ENCODE data around the gene UNC93B1.
A peak's percentile ranks its signal among the peaks of the same experiment; 100 is the strongest.

The UNC93B1 gene

GRCh38 chr11:68030318-68031143 is 26.6 kb upstream of the UNC93B1 start, which contains the start of gene NDUFS8:
Gene NDUFS8, plus strand, starts transcription at chr11:68030681. Its CDS starts 1,471 bp downstream, at chr11:68032152.
- H3K27ac ChIP-seq (ENCODE audit: low read length), result peak within 1 kb of the TSS; percentile 90
- peaks cover 6 to 27% of the 10 kb centered on the region in 2 donors for H3K4me1 ChIP-seq (ENCODE audit: control insufficient read depth in 1 of 2, insufficient read depth in 2 of 2, low read length in 2 of 2)
- H3K36me3 ChIP-seq (ENCODE audit: control insufficient read depth in 1 of 2, insufficient read depth in 2 of 2, low read length in 2 of 2), result peaks cover 10 to 29% of the 10 kb centered on the region in 2 donors
- H3K27me3 ChIP-seq (ENCODE audit: low read depth, low read length), result no peaks in the 10 kb centered on the region
- no peaks in the 10 kb centered on the region for H3K9me3 ChIP-seq (ENCODE audit: control insufficient read depth in 1 of 2, low read length in 2 of 2)
- H3K4me3 ChIP-seq (ENCODE audit: low read depth in 1 of 2, low read length in 2 of 2), result peak within 1 kb of the TSS; percentile 81 to 93

- peaks cover 13 to 40% of the 10 kb centered on the region in 2 donors for H3K36me3 ChIP-seq (ENCODE audit: control insufficient read depth in 1 of 2, insufficient read depth in 2 of 2, low read length in 2 of 2)
- no peaks in the 10 kb centered on the region for H3K27me3 ChIP-seq (ENCODE audit: low read depth, low read length)
- peaks cover 6 to 24% of the 10 kb centered on the region in 2 donors for H3K4me1 ChIP-seq (ENCODE audit: control insufficient read depth in 1 of 2, insufficient read depth in 2 of 2, low read length in 2 of 2)
- no peak overlapping the region for H3K27ac ChIP-seq (ENCODE audit: low read length)
- H3K9me3 ChIP-seq (ENCODE audit: control insufficient read depth in 1 of 2, low read length in 2 of 2), result peaks cover 0 to 2% of the 10 kb centered on the region in 2 donors
- H3K4me3 ChIP-seq (ENCODE audit: low read depth in 1 of 2, low read length in 2 of 2), result no peak overlapping the region
Measured at GRCh38 chr11:68028802-68029545, 25.1 kb upstream of the UNC93B1 start.

- peaks cover 6 to 22% of the 10 kb centered on the region in 2 donors for H3K4me1 ChIP-seq (ENCODE audit: control insufficient read depth in 1 of 2, insufficient read depth in 2 of 2, low read length in 2 of 2)
- H3K4me3 ChIP-seq (ENCODE audit: low read depth in 1 of 2, low read length in 2 of 2), result no peak overlapping the region
- H3K27ac ChIP-seq (ENCODE audit: low read length), result no peak overlapping the region
- no peaks in the 10 kb centered on the region for H3K27me3 ChIP-seq (ENCODE audit: low read depth, low read length)
- H3K9me3 ChIP-seq (ENCODE audit: control insufficient read depth in 1 of 2, low read length in 2 of 2), result peaks cover 0 to 4% of the 10 kb centered on the region in 2 donors
- H3K36me3 ChIP-seq (ENCODE audit: control insufficient read depth in 1 of 2, insufficient read depth in 2 of 2, low read length in 2 of 2), result peaks cover 10 to 37% of the 10 kb centered on the region in 2 donors
Measured at GRCh38 chr11:68027667-68028066, 23.8 kb upstream of the UNC93B1 start.

GRCh38 chr11:68026391-68027105 is 22.7 kb upstream of the UNC93B1 start:
- Histone ChIP-seq H3K27ac (ENCODE audit: low read length) (no peak overlapping the region), H3K4me1 (ENCODE audit: control insufficient read depth in 1 of 2, insufficient read depth in 2 of 2, low read length in 2 of 2) (peaks cover under 1 to 11% of the 10 kb centered on the region in 2 donors), H3K36me3 (ENCODE audit: control insufficient read depth in 1 of 2, insufficient read depth in 2 of 2, low read length in 2 of 2) (peaks cover 10 to 41% of the 10 kb centered on the region in 2 donors)

GRCh38 chr11:68025047-68025446 is 21.1 kb upstream of the UNC93B1 start:
- Histone ChIP-seq H3K4me1 (ENCODE audit: control insufficient read depth in 1 of 2, insufficient read depth in 2 of 2, low read length in 2 of 2) (peaks cover 0 to 6% of the 10 kb centered on the region in 2 donors), H3K36me3 (ENCODE audit: control insufficient read depth in 1 of 2, insufficient read depth in 2 of 2, low read length in 2 of 2) (peaks cover 10 to 41% of the 10 kb centered on the region in 2 donors), H3K4me3 (ENCODE audit: low read depth in 1 of 2, low read length in 2 of 2) (no peak overlapping the region)

More at GRCh38 chr11:68026391-68027105, 22.7 kb upstream of the UNC93B1 start:
- peaks cover 0 to 4% of the 10 kb centered on the region in 2 donors for H3K9me3 ChIP-seq (ENCODE audit: control insufficient read depth in 1 of 2, low read length in 2 of 2)
- H3K27me3 ChIP-seq (ENCODE audit: low read depth, low read length), result no peaks in the 10 kb centered on the region
- H3K4me3 ChIP-seq (ENCODE audit: low read depth in 1 of 2, low read length in 2 of 2), result no peak overlapping the region

GRCh38 chr11:68024508-68024907 is 20.6 kb upstream of the UNC93B1 start:
- peaks cover 10 to 41% of the 10 kb centered on the region in 2 donors for H3K36me3 ChIP-seq (ENCODE audit: control insufficient read depth in 1 of 2, insufficient read depth in 2 of 2, low read length in 2 of 2)
- H3K27ac ChIP-seq (ENCODE audit: low read length), result no peak overlapping the region
- no peaks in the 10 kb centered on the region for H3K27me3 ChIP-seq (ENCODE audit: low read depth, low read length)
- no peak overlapping the region for H3K4me3 ChIP-seq (ENCODE audit: low read depth in 1 of 2, low read length in 2 of 2)
- H3K9me3 ChIP-seq (ENCODE audit: control insufficient read depth in 1 of 2, low read length in 2 of 2), result peaks cover 0 to 4% of the 10 kb centered on the region in 2 donors
- H3K4me1 ChIP-seq (ENCODE audit: control insufficient read depth in 1 of 2, insufficient read depth in 2 of 2, low read length in 2 of 2), result peaks cover 0 to 3% of the 10 kb centered on the region in 2 donors

More at GRCh38 chr11:68025047-68025446, 21.1 kb upstream of the UNC93B1 start:
- Histone ChIP-seq H3K27me3 (ENCODE audit: low read depth, low read length) (no peaks in the 10 kb centered on the region), H3K9me3 (ENCODE audit: control insufficient read depth in 1 of 2, low read length in 2 of 2) (peaks cover 0 to 4% of the 10 kb centered on the region in 2 donors), H3K27ac (ENCODE audit: low read length) (no peak overlapping the region)

- Histone ChIP-seq H3K36me3 (ENCODE audit: control insufficient read depth in 1 of 2, insufficient read depth in 2 of 2, low read length in 2 of 2) (peaks cover 10 to 38% of the 10 kb centered on the region in 2 donors), H3K27me3 (ENCODE audit: low read depth, low read length) (no peaks in the 10 kb centered on the region), H3K4me3 (ENCODE audit: low read depth in 1 of 2, low read length in 2 of 2) (no peak overlapping the region), H3K4me1 (ENCODE audit: control insufficient read depth in 1 of 2, insufficient read depth in 2 of 2, low read length in 2 of 2) (no peaks in the 10 kb centered on the region), H3K9me3 (ENCODE audit: control insufficient read depth in 1 of 2, low read length in 2 of 2) (peaks cover 0 to 4% of the 10 kb centered on the region in 2 donors), H3K27ac (ENCODE audit: low read length) (no peak overlapping the region)
Measured at GRCh38 chr11:68022531-68022930, 18.6 kb upstream of the UNC93B1 start.

- H3K4me3 ChIP-seq (ENCODE audit: low read depth in 1 of 2, low read length in 2 of 2), result no peak overlapping the region
Measured at GRCh38 chr11:68021167-68021787, 17.4 kb upstream of the UNC93B1 start.

GRCh38 chr11:68020575-68020974 is 16.7 kb upstream of the UNC93B1 start:
- H3K4me3 ChIP-seq (ENCODE audit: low read depth in 1 of 2, low read length in 2 of 2), result no peak overlapping the region
- peaks cover 7 to 24% of the 10 kb centered on the region in 2 donors for H3K36me3 ChIP-seq (ENCODE audit: control insufficient read depth in 1 of 2, insufficient read depth in 2 of 2, low read length in 2 of 2)
- no peaks in the 10 kb centered on the region for H3K27me3 ChIP-seq (ENCODE audit: low read depth, low read length)
- H3K27ac ChIP-seq (ENCODE audit: low read length), result no peak overlapping the region
- H3K9me3 ChIP-seq (ENCODE audit: control insufficient read depth in 1 of 2, low read length in 2 of 2), result peaks cover 0 to 4% of the 10 kb centered on the region in 2 donors
- H3K4me1 ChIP-seq (ENCODE audit: control insufficient read depth in 1 of 2, insufficient read depth in 2 of 2, low read length in 2 of 2), result no peaks in the 10 kb centered on the region

More at GRCh38 chr11:68021167-68021787, 17.4 kb upstream of the UNC93B1 start:
- Histone ChIP-seq H3K36me3 (ENCODE audit: control insufficient read depth in 1 of 2, insufficient read depth in 2 of 2, low read length in 2 of 2) (peaks cover 10 to 31% of the 10 kb centered on the region in 2 donors), H3K27ac (ENCODE audit: low read length) (no peak overlapping the region), H3K9me3 (ENCODE audit: control insufficient read depth in 1 of 2, low read length in 2 of 2) (peaks cover 0 to 4% of the 10 kb centered on the region in 2 donors), H3K27me3 (ENCODE audit: low read depth, low read length) (no peaks in the 10 kb centered on the region), H3K4me1 (ENCODE audit: control insufficient read depth in 1 of 2, insufficient read depth in 2 of 2, low read length in 2 of 2) (no peaks in the 10 kb centered on the region)

- no peaks in the 10 kb centered on the region for H3K27me3 ChIP-seq (ENCODE audit: low read depth, low read length)
- H3K36me3 ChIP-seq (ENCODE audit: control insufficient read depth in 1 of 2, insufficient read depth in 2 of 2, low read length in 2 of 2), result peaks cover 0 to 18% of the 10 kb centered on the region in 2 donors
- H3K27ac ChIP-seq (ENCODE audit: low read length), result no peak overlapping the region
- peaks cover 2 to 7% of the 10 kb centered on the region in 2 donors for H3K4me1 ChIP-seq (ENCODE audit: control insufficient read depth in 1 of 2, insufficient read depth in 2 of 2, low read length in 2 of 2)
- H3K9me3 ChIP-seq (ENCODE audit: control insufficient read depth in 1 of 2, low read length in 2 of 2), result peaks cover 0 to 4% of the 10 kb centered on the region in 2 donors
- no peak overlapping the region for H3K4me3 ChIP-seq (ENCODE audit: low read depth in 1 of 2, low read length in 2 of 2)
Measured at GRCh38 chr11:68019486-68019885, 15.6 kb upstream of the UNC93B1 start.

All from muscle layer of duodenum (tissue), 2 donors.